NCI-H510A (cell line): ENCODE data around the gene RIMOC1.

Source experiments
- DNase-seq: peaks from one replicate; lab custom pipeline; 2025; lab: John Stamatoyannopoulos, UW

RIMOC1 gene

GRCh38 chr5:41903892-41904799 is at the start of gene RIMOC1:
Gene RIMOC1, plus strand, starts transcription at chr5:41904344. Its CDS starts 24 bp downstream, at chr5:41904368.
- DNase-seq, result peak; percentile 98

- peak; percentile 17 for DNase-seq
These were observed 47.3 kb upstream of the RIMOC1 start for GRCh38 chr5:41856644-41857491.

- DNase-seq, result no peak
These were observed 46.2 kb upstream of the RIMOC1 start for GRCh38 chr5:41857989-41858388.

GRCh38 chr5:41858890-41859289 is 45.3 kb upstream of the RIMOC1 start:
- DNase-seq, result no peak

GRCh38 chr5:41863871-41864486 is 40.2 kb upstream of the RIMOC1 start:
- DNase-seq, result no peak

- DNase-seq, result peak; percentile 9
These were observed 34.9 kb upstream of the RIMOC1 start for GRCh38 chr5:41869151-41869723.

GRCh38 chr5:41869724-41870626 is 34.2 kb upstream of the RIMOC1 start, which contains the start of gene OXCT1:
Gene OXCT1, minus strand, starts transcription at chr5:41870425. Its CDS starts 67 bp downstream, at chr5:41870358.
- peak; percentile 94 for DNase-seq

GRCh38 chr5:41870627-41871048 is 33.5 kb upstream of the RIMOC1 start:
- DNase-seq, result no peak

- DNase-seq, result no peak
These were observed 32.3 kb upstream of the RIMOC1 start for GRCh38 chr5:41871852-41872251.

- DNase-seq, result no peak
These were observed 29.6 kb upstream of the RIMOC1 start for GRCh38 chr5:41874512-41875060.

- DNase-seq, result no peak
These were observed 29.0 kb upstream of the RIMOC1 start for GRCh38 chr5:41875121-41875520.

- DNase-seq, result no peak
These were observed 27.5 kb upstream of the RIMOC1 start for GRCh38 chr5:41876678-41877077.

- no peak for DNase-seq
These were observed 26.7 kb upstream of the RIMOC1 start for GRCh38 chr5:41877408-41877807.

- DNase-seq, result no peak
These were observed 26.0 kb upstream of the RIMOC1 start for GRCh38 chr5:41878173-41878572.

- DNase-seq, result no peak
These were observed 25.3 kb upstream of the RIMOC1 start for GRCh38 chr5:41878643-41879478.

GRCh38 chr5:41882765-41883164 is 21.4 kb upstream of the RIMOC1 start:
- no peak for DNase-seq

GRCh38 chr5:41883243-41883642 is 20.9 kb upstream of the RIMOC1 start:
- no peak for DNase-seq

GRCh38 chr5:41883936-41884335 is 20.2 kb upstream of the RIMOC1 start:
- DNase-seq, result no peak

- DNase-seq, result no peak
These were observed 18.9 kb upstream of the RIMOC1 start for GRCh38 chr5:41885286-41885685.
